Right lobe of liver (tissue), 4 donors: Measurements from ENCODE around the gene LHCGR.

Experiments
- POLR2A ChIP-seq: fragments of 450-650 bp; IDR thresholded peaks from one replicate; pipeline ENCODE4 v1.6.1; 2017; ENCODE audit warnings: antibody characterized with exemption, mild to moderate bottlenecking
- TF ChIP-seq, protein P1 (sequence below), 4 donors: fragments of 200-600 bp in 3 of 4; fragments of 450-650 bp in 1 of 4; IDR thresholded peaks; one replicate each; pipeline versions ENCODE4 v1.5.1 to v1.8.0; 2016 to 2022; ENCODE audit warnings: antibody characterized with exemption in 4 of 4, mild to moderate bottlenecking in 2 of 4
- donor health status: DM: no; HTN: no; CAD: no.
- donor health status: DM: no; HTN: no; CAD: no.
- donor health status: DM: no; HTN: yes; CAD: no.

DNA sequence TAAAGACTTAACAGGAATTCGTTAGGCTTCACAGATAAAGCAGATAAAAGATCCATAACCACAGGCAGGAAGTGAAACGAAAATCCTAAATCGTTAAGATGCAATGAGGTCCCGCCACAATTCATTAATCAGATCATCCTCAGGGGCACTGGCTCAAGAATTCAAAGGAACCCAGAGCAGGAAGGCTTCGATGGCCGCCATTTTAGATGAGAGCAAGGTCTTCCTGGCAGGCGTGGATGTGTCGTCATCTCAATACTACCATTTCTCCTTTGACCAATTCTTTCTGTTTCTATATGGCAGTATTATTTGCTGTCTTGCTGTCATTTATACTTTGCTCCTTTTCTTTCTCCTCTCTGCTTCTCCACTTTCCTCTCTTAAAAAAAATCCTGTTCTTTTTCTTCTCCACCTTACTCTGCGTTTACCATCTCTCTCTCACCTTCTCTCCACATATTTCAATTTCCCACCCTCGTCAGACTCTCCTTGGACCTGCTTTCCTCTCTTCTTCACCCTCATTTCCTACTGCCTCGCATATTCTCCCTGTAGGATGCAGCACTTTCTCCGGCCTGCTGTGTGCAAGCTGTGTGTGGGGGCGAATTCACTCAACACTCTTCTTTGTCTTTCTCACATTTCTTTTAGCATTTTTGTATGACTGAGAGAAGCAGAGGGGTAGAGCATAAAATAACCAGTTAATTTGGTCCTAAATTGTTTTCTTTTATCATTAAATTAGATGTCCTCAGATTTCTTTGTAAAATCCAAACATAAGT lies 35.1 kb upstream of the LHCGR start:
- TF ChIP-seq POLR2A = no peak
- TF ChIP-seq, protein P1, sequence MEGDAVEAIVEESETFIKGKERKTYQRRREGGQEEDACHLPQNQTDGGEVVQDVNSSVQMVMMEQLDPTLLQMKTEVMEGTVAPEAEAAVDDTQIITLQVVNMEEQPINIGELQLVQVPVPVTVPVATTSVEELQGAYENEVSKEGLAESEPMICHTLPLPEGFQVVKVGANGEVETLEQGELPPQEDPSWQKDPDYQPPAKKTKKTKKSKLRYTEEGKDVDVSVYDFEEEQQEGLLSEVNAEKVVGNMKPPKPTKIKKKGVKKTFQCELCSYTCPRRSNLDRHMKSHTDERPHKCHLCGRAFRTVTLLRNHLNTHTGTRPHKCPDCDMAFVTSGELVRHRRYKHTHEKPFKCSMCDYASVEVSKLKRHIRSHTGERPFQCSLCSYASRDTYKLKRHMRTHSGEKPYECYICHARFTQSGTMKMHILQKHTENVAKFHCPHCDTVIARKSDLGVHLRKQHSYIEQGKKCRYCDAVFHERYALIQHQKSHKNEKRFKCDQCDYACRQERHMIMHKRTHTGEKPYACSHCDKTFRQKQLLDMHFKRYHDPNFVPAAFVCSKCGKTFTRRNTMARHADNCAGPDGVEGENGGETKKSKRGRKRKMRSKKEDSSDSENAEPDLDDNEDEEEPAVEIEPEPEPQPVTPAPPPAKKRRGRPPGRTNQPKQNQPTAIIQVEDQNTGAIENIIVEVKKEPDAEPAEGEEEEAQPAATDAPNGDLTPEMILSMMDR (IDR thresholded peaks at IDR 0.05) = no peak
